SKM-1 treated with dmso at 0.1 percent for 144 hours (cell line): ENCODE data around the gene CCN5.
"Not testable (repeated sequence)": the region's sequence is repeated elsewhere in the genome, so short reads cannot be mapped to it uniquely, and the experiment has no call there.

Experiments
- DNase-seq: peaks from one replicate; lab custom pipeline; 2025; ENCODE audit not compliant: unreplicated experiment; lab: John Stamatoyannopoulos, UW

Gene CCN5

GRCh38 chr20:44756011-44756688 lies 41.0 kb downstream of the CCN5 start:
- no peak for DNase-seq

- no peak for DNase-seq
Measured at GRCh38 chr20:44756956-44757355, 41.8 kb downstream of the CCN5 start.

GRCh38 chr20:44758247-44759101 lies 43.3 kb downstream of the CCN5 start:
- DNase-seq = no peak

- DNase-seq = no peak
Measured at GRCh38 chr20:44759595-44759994, 44.4 kb downstream of the CCN5 start.

GRCh38 chr20:44761423-44761822 lies 46.3 kb downstream of the CCN5 start:
- DNase-seq = no peak

GRCh38 chr20:44762466-44763140 lies 47.4 kb downstream of the CCN5 start:
- no peak for DNase-seq

GRCh38 chr20:44763798-44764197 lies 48.6 kb downstream of the CCN5 start:
- not testable (repeated sequence) for DNase-seq

- DNase-seq = no peak
Measured at GRCh38 chr20:44765091-44765490, 49.9 kb downstream of the CCN5 start.

GRCh38 chr20:44765701-44766347 lies 50.7 kb downstream of the CCN5 start:
- DNase-seq = no peak

- DNase-seq = no peak
Measured at GRCh38 chr20:44768256-44768655, 53.1 kb downstream of the CCN5 start.

GRCh38 chr20:44768854-44769480 lies 53.8 kb downstream of the CCN5 start:
- DNase-seq = no peak

- no peak for DNase-seq
Measured at GRCh38 chr20:44769481-44769863, 54.3 kb downstream of the CCN5 start.

- no peak for DNase-seq
Measured at GRCh38 chr20:44770484-44771171, 55.5 kb downstream of the CCN5 start.

GRCh38 chr20:44771172-44771535 lies 56.0 kb downstream of the CCN5 start:
- no peak for DNase-seq

GRCh38 chr20:44772636-44773035 lies 57.5 kb downstream of the CCN5 start:
- no peak for DNase-seq

- DNase-seq = no peak
Measured at GRCh38 chr20:44773070-44773829, 58.1 kb downstream of the CCN5 start.

- no peak for DNase-seq
Measured at GRCh38 chr20:44776980-44777379, 61.8 kb downstream of the CCN5 start.
